Measurements from ENCODE around the gene DNAJC28. TPM values are rescaled to one million over a fixed set of nuclear protein-coding genes. Genes with fewer than 3 reads are reported as not detected.
"Not testable (repeated sequence)": the region's sequence is repeated elsewhere in the genome, so short reads cannot be mapped to it uniquely, and the experiment has no call there.

DNAJC28 gene
- total RNA-seq, 2 experiments from 2014 or later = 0.37 to 0.43 TPM

GRCh38 chr21:33461538-33462250 is 29.8 kb downstream of the DNAJC28 start:
- peaks cover 9% of the 10 kb centered on the region for H3K36me3 Mint-ChIP-seq (ENCODE audit: low read depth)
- no peaks in the 10 kb centered on the region for H3K27me3 Mint-ChIP-seq
- H3K27ac Mint-ChIP-seq = no peak overlapping the region
- POLR2A ChIA-PET = interaction anchor here (0.5 kb wide), 1 partner anchor 142 kb away, joined by 8 read pairs; no protein-coding TSS in a partner anchor
- intact Hi-C loops (cut with DNase I, micrococcal nuclease) = no loop called here
- H3K4me3 Mint-ChIP-seq = no peak overlapping the region
- no peak for DNase-seq
- no peak for ATAC-seq
- CTCF ChIA-PET = interaction anchor here (0.6 to 1.3 kb wide), 8 partner anchors 12 to 266 kb away, joined by 3 to 5 read pairs (median 3); no protein-coding TSS in a partner anchor
- H3K4me1 Mint-ChIP-seq = no peaks in the 10 kb centered on the region
- no peaks in the 10 kb centered on the region for H3K9me3 Mint-ChIP-seq (ENCODE audit: low read depth)

GRCh38 chr21:33458861-33459260 is 32.7 kb downstream of the DNAJC28 start:
- no peaks in the 10 kb centered on the region for H3K27me3 Mint-ChIP-seq
- CTCF ChIA-PET = interaction anchor here (0.6 to 1.8 kb wide), 5 partner anchors 10 to 282 kb away, joined by 3 to 9 read pairs (median 4); no protein-coding TSS in a partner anchor
- intact Hi-C loops (cut with DNase I, micrococcal nuclease) = no loop called here
- H3K4me1 Mint-ChIP-seq = no peaks in the 10 kb centered on the region
- no peak for ATAC-seq
- peaks cover 7% of the 10 kb centered on the region for H3K36me3 Mint-ChIP-seq (ENCODE audit: low read depth)
- no peak for DNase-seq
- no peak overlapping the region for H3K27ac Mint-ChIP-seq
- H3K4me3 Mint-ChIP-seq = no peak overlapping the region
- POLR2A ChIA-PET = interaction anchor here (0.6 kb wide), 1 partner anchor 82 kb away, joined by 3 read pairs; no protein-coding TSS in a partner anchor
- no peaks in the 10 kb centered on the region for H3K9me3 Mint-ChIP-seq (ENCODE audit: low read depth)

GRCh38 chr21:33455686-33456446 is 35.6 kb downstream of the DNAJC28 start:
- Mint-ChIP-seq H3K36me3 (ENCODE audit: low read depth) (peaks cover 6% of the 10 kb centered on the region), H3K27me3 (no peaks in the 10 kb centered on the region), H3K4me3 (no peak overlapping the region), H3K27ac (no peak overlapping the region), H3K4me1 (no peaks in the 10 kb centered on the region), H3K9me3 (ENCODE audit: low read depth) (no peaks in the 10 kb centered on the region)
- peak; percentile 44 for ATAC-seq
- ChIA-PET POLR2A (no interaction called here), CTCF (interaction anchor here (1.2 to 1.4 kb wide), 4 partner anchors 11 to 144 kb away, joined by 3 to 6 read pairs (median 3); no protein-coding TSS in a partner anchor)
- intact Hi-C loops (cut with DNase I, micrococcal nuclease) = no loop called here
- DNase-seq = no peak

- intact Hi-C loops (cut with DNase I, micrococcal nuclease) = no loop called here
- DNase-seq = no peak
- Mint-ChIP-seq H3K4me3 (no peak overlapping the region), H3K4me1 (no peaks in the 10 kb centered on the region), H3K36me3 (ENCODE audit: low read depth) (peaks cover 2% of the 10 kb centered on the region), H3K9me3 (ENCODE audit: low read depth) (no peaks in the 10 kb centered on the region), H3K27me3 (no peaks in the 10 kb centered on the region), H3K27ac (no peak overlapping the region)
- CTCF ChIA-PET = interaction anchor here (0.8 kb wide), 1 partner anchor 283 kb away, joined by 3 read pairs; no protein-coding TSS in a partner anchor
- no peak for ATAC-seq
- POLR2A ChIA-PET = interaction anchor here (0.6 to 0.7 kb wide), 2 partner anchors 105 to 1158 kb away, joined by 3 to 4 read pairs; no protein-coding TSS in a partner anchor
Observed at GRCh38 chr21:33452362-33452761, 39.2 kb downstream of the DNAJC28 start.

- POLR2A ChIA-PET = interaction anchor here (0.6 kb wide), 1 partner anchor 1159 kb away, joined by 3 read pairs; no protein-coding TSS in a partner anchor
- peak overlapping the region; percentile 7 for H3K27ac Mint-ChIP-seq
Observed at GRCh38 chr21:33451634-33452071, 39.9 kb downstream of the DNAJC28 start.

GRCh38 chr21:33449616-33450015 is 41.9 kb downstream of the DNAJC28 start:
- H3K4me3 Mint-ChIP-seq = no peak overlapping the region
- intact Hi-C loops (cut with DNase I, micrococcal nuclease) = loop anchor here (5.0 to 10.0 kb wide), 3 partner anchors 317 to 515 kb away; no protein-coding TSS in a partner anchor
- ATAC-seq (no peak), DNase-seq (no peak)
- no peaks in the 10 kb centered on the region for H3K27me3 Mint-ChIP-seq
- peaks cover 7% of the 10 kb centered on the region for H3K36me3 Mint-ChIP-seq (ENCODE audit: low read depth)
- peaks cover 2% of the 10 kb centered on the region for H3K4me1 Mint-ChIP-seq
- CTCF ChIA-PET = interaction anchor here (0.8 to 1.6 kb wide), 9 partner anchors 10 to 509 kb away, joined by 3 to 6 read pairs (median 3); no protein-coding TSS in a partner anchor
- H3K27ac Mint-ChIP-seq = no peak overlapping the region
- POLR2A ChIA-PET = interaction anchor here (0.6 kb wide), 1 partner anchor 120 kb away, joined by 5 read pairs; no protein-coding TSS in a partner anchor
- no peaks in the 10 kb centered on the region for H3K9me3 Mint-ChIP-seq (ENCODE audit: low read depth)

More at GRCh38 chr21:33451634-33452071, 39.9 kb downstream of the DNAJC28 start:
- Mint-ChIP-seq H3K27me3 (no peaks in the 10 kb centered on the region), H3K36me3 (ENCODE audit: low read depth) (peaks cover 2% of the 10 kb centered on the region), H3K4me1 (no peaks in the 10 kb centered on the region), H3K9me3 (ENCODE audit: low read depth) (no peaks in the 10 kb centered on the region), H3K4me3 (no peak overlapping the region)
- ATAC-seq (no peak), DNase-seq (no peak)
- intact Hi-C loops (cut with DNase I, micrococcal nuclease) = no loop called here
- CTCF ChIA-PET = interaction anchor here (0.8 to 1.1 kb wide), 3 partner anchors 10 to 283 kb away, joined by 3 read pairs; no protein-coding TSS in a partner anchor

- H3K9me3 Mint-ChIP-seq (ENCODE audit: low read depth); H3K4me3 Mint-ChIP-seq; H3K27ac Mint-ChIP-seq; POLR2A ChIA-PET; DNase-seq; H3K27me3 Mint-ChIP-seq; H3K4me1 Mint-ChIP-seq; ATAC-seq; H3K36me3 Mint-ChIP-seq (ENCODE audit: low read depth): not testable (repeated sequence)
- intact Hi-C loops (cut with DNase I, micrococcal nuclease) = loop anchor here (5.0 to 10.0 kb wide), 3 partner anchors 314 to 512 kb away; no protein-coding TSS in a partner anchor
- CTCF ChIA-PET = interaction anchor here (0.5 to 4.5 kb wide), 13 partner anchors 12 to 249 kb away, joined by 3 to 45 read pairs (median 6); partner anchors contain the start of gene IFNAR1
Observed at GRCh38 chr21:33446620-33447019, 44.9 kb downstream of the DNAJC28 start.

- Mint-ChIP-seq H3K4me3 (no peak overlapping the region), H3K36me3 (ENCODE audit: low read depth) (peaks cover 8% of the 10 kb centered on the region), H3K9me3 (ENCODE audit: low read depth) (no peaks in the 10 kb centered on the region), H3K27ac (no peak overlapping the region), H3K4me1 (peaks cover 5% of the 10 kb centered on the region), H3K27me3 (no peaks in the 10 kb centered on the region)
- ChIA-PET CTCF (interaction anchor here (0.5 to 4.5 kb wide), 41 partner anchors 8 to 1114 kb away, joined by 3 to 45 read pairs (median 5); partner anchors contain the start of genes CRYZL1, IFNAR1 and TMEM50B), POLR2A (interaction anchor here (0.6 to 1.4 kb wide), 3 partner anchors 84 to 246 kb away, joined by 3 to 4 read pairs (median 3); partner anchors contain the start of gene IL10RB)
- ATAC-seq (no peak), DNase-seq (no peak)
- intact Hi-C loops (cut with DNase I, micrococcal nuclease) = loop anchor here (2.0 to 10.0 kb wide), 3 partner anchors 64 to 612 kb away; no protein-coding TSS in a partner anchor
Observed at GRCh38 chr21:33444499-33444898, 47.0 kb downstream of the DNAJC28 start.

GRCh38 chr21:33443194-33443593 is 48.3 kb downstream of the DNAJC28 start:
- Mint-ChIP-seq H3K27me3 (no peaks in the 10 kb centered on the region), H3K4me1 (peaks cover 5% of the 10 kb centered on the region), H3K27ac (no peak overlapping the region), H3K4me3 (no peak overlapping the region), H3K9me3 (ENCODE audit: low read depth) (no peaks in the 10 kb centered on the region), H3K36me3 (ENCODE audit: low read depth) (peaks cover 10% of the 10 kb centered on the region)
- intact Hi-C loops (cut with DNase I, micrococcal nuclease) = loop anchor here in 1 of 2 experiments (5.0 to 10.0 kb wide), 2 partner anchors 508 to 611 kb away; no protein-coding TSS in a partner anchor
- CTCF ChIA-PET = interaction anchor here (0.6 to 3.6 kb wide), 4 partner anchors 58 to 240 kb away, joined by 3 to 17 read pairs (median 4); no protein-coding TSS in a partner anchor
- POLR2A ChIA-PET = no interaction called here
- DNase-seq = no peak
- ATAC-seq = no peak

GRCh38 chr21:33441489-33442477 is 49.7 kb downstream of the DNAJC28 start:
- ChIA-PET CTCF (interaction anchor here (0.6 to 3.6 kb wide), 9 partner anchors 10 to 519 kb away, joined by 3 to 17 read pairs (median 3); no protein-coding TSS in a partner anchor), POLR2A (interaction anchor here (0.6 kb wide), 1 partner anchor 114 kb away, joined by 4 read pairs; no protein-coding TSS in a partner anchor)
- Mint-ChIP-seq H3K4me3 (no peak overlapping the region), H3K36me3 (ENCODE audit: low read depth) (peaks cover 22% of the 10 kb centered on the region), H3K27ac (peak overlapping the region; percentile 12), H3K9me3 (ENCODE audit: low read depth) (no peaks in the 10 kb centered on the region), H3K4me1 (peaks cover 5% of the 10 kb centered on the region), H3K27me3 (no peaks in the 10 kb centered on the region)
- no peak for DNase-seq
- intact Hi-C loops (cut with DNase I, micrococcal nuclease) = loop anchor here in 1 of 2 experiments (5.0 to 10.0 kb wide), 2 partner anchors 507 to 609 kb away; no protein-coding TSS in a partner anchor
- ATAC-seq = no peak

Measured in activated CD4-positive, alpha-beta T cell treated with anti-CD3 and anti-CD28 coated beads for 36 hours (primary cell).